OCI-LY7 (cell line): ENCODE data around the gene PDZRN3. TPM values are rescaled to one million over a fixed set of nuclear protein-coding genes. Genes with fewer than 3 reads are reported as not detected.

Experiments
- BruUV-seq: library from RNA; stranded (reverse); fragments of 400-500 nt; replicated peaks from 2 replicates; lab custom pipeline; 2021; lab: Mats Ljungman, UMichigan
- CTCF ChIA-PET: fragments of 300-600 bp; sonication (Branson Sonifier 250); formaldehyde crosslinking; loops from one replicate; lab custom pipeline; 2022; ENCODE audit warnings: antibody characterized with exemption; ENCODE audit not compliant: unreplicated experiment; lab: Charles Lee
- POLR2A ChIA-PET: fragments of 300-600 bp; sonication (Branson Sonifier 250); formaldehyde crosslinking; loops from one replicate; lab custom pipeline; 2022; ENCODE audit warnings: antibody characterized with exemption; lab: Charles Lee
- DNase-seq: peaks from one replicate; pipeline ENCODE4 v3.0.0-alpha.2; 2015; ENCODE audit warnings: low spot score
- H2AFZ ChIP-seq: fragments of 200-600 bp; sonication (generic), shearing (Covaris generic); 2 replicates; pipeline ENCODE4 v1.6.1; 2014; ENCODE audit warnings: mild to moderate bottlenecking, antibody characterized with exemption, low read length, moderate library complexity
- H3K27ac ChIP-seq: fragments of 200-600 bp; sonication (generic); 2 replicates; pipeline ENCODE4 v1.5.1; 2014; ENCODE audit warnings: mixed run types, low read depth, mild to moderate bottlenecking, moderate library complexity, low read length, inconsistent platforms; ENCODE audit not compliant: poor library complexity, severe bottlenecking
- H3K36me3 ChIP-seq: fragments of 200-600 bp; sonication (generic); 2 replicates; pipeline ENCODE4 v1.6.1; 2014; ENCODE audit warnings: mild to moderate bottlenecking, antibody characterized with exemption, low read length, moderate library complexity, mixed read lengths; ENCODE audit not compliant: insufficient read depth
- H3K4me1 ChIP-seq: fragments of 200-600 bp; sonication (generic); 2 replicates; pipeline ENCODE4 v1.5.1; 2014; ENCODE audit warnings: mild to moderate bottlenecking, low read length; ENCODE audit not compliant: insufficient read depth, poor library complexity, severe bottlenecking
- H3K4me2 ChIP-seq: fragments of 200-600 bp; sonication (generic); 2 replicates; pipeline ENCODE4 v1.6.1; 2014; ENCODE audit warnings: mild to moderate bottlenecking, low read length
- H3K4me3 ChIP-seq: fragments of 200-600 bp; sonication (generic); 2 replicates; pipeline ENCODE4 v1.5.1; 2014; ENCODE audit warnings: mild to moderate bottlenecking, low read depth, low read length; ENCODE audit not compliant: poor library complexity, severe bottlenecking
- H3K79me2 ChIP-seq: fragments of 200-600 bp; sonication (generic); 2 replicates; pipeline ENCODE4 v1.6.1; 2016; ENCODE audit warnings: low read depth, mild to moderate bottlenecking, low read length, moderate library complexity, mixed read lengths; ENCODE audit not compliant: insufficient read depth
- H3K9me2 ChIP-seq: fragments of 200-600 bp; sonication (generic); 2 replicates; pipeline ENCODE4 v1.6.1; 2016; ENCODE audit warnings: mild to moderate bottlenecking, low read length, mixed read lengths; ENCODE audit not compliant: insufficient read depth
- H3K9me3 ChIP-seq: fragments of 200-600 bp; sonication (generic); 2 replicates; pipeline ENCODE4 v1.6.1; 2014; ENCODE audit warnings: mild to moderate bottlenecking, mixed run types, low read length, mixed read lengths
- H4K20me1 ChIP-seq: fragments of 200-600 bp; sonication (generic); 2 replicates; pipeline ENCODE4 v1.6.1; 2014; ENCODE audit warnings: mild to moderate bottlenecking, antibody characterized with exemption, low read length, moderate library complexity, mixed read lengths; ENCODE audit not compliant: insufficient read depth
- CTCF ChIP-seq: fragments of 200-600 bp; sonication (generic); conservative IDR thresholded peaks from 2 replicates; pipeline ENCODE4 v1.5.1; 2014; ENCODE audit warnings: mild to moderate bottlenecking, antibody characterized with exemption, low read length, moderate library complexity, mixed read lengths
- EZH2phosphoT487 ChIP-seq: fragments of 200-600 bp; sonication (generic); IDR thresholded peaks from 2 replicates; pipeline ENCODE4 v1.6.1; 2018; ENCODE audit warnings: low read depth, borderline replicate concordance, mild to moderate bottlenecking, mixed run types, antibody characterized with exemption, low read length, moderate library complexity, mixed read lengths
- intact Hi-C: fragments of 100-400 bp; cut with micrococcal nuclease; formaldehyde crosslinking; loops from one replicate; pipeline ENCODE4 v1.10.0; 2022; ENCODE audit not compliant: unreplicated experiment
- total RNA-seq, 2 experiments: library from RNA; depleted of rRNA in 1 of 2; stranded (reverse); fragments of >200 nt in 1 of 2; shearing (Covaris generic) in 1 of 2; gene quantifications; 2 replicates each; pipeline ENCODE4 v1.2.3, GENCODE V29; 2014 to 2022

PDZRN3 gene
- total RNA-seq, 2 experiments from 2014 or later: 0.95 TPM; not detected in 1

GRCh38 chr3:73575519-73575918, 49.2 kb downstream of the PDZRN3 start:
- ChIA-PET CTCF (no interaction called here), POLR2A (no interaction called here)
- DNase-seq: no peak
- TF ChIP-seq EZH2phosphoT487 (no peak), CTCF (no peak)
- Histone ChIP-seq H3K4me3 (no peak overlapping the region), H3K4me2 (no peak overlapping the region), H3K4me1 (no peaks in the 10 kb centered on the region), H3K36me3 (no peaks in the 10 kb centered on the region), H3K27ac (no peak overlapping the region), H2AFZ (no peak overlapping the region), H3K79me2 (no peaks in the 10 kb centered on the region), H4K20me1 (no peaks in the 10 kb centered on the region), H3K9me2 (no peaks in the 10 kb centered on the region), H3K9me3 (no peaks in the 10 kb centered on the region)
- intact Hi-C loops: no loop called here
- no TSS peak for BruUV-seq

- no peak for DNase-seq
- H3K27ac ChIP-seq: no peak overlapping the region
- intact Hi-C loops: no loop called here
- no peaks in the 10 kb centered on the region for H4K20me1 ChIP-seq
- POLR2A ChIA-PET: no interaction called here
- no peaks in the 10 kb centered on the region for H3K36me3 ChIP-seq
- no peak overlapping the region for H3K4me3 ChIP-seq
- TF ChIP-seq EZH2phosphoT487: no peak
- no peak for TF ChIP-seq CTCF
- H2AFZ ChIP-seq: no peak overlapping the region
- H3K79me2 ChIP-seq: no peaks in the 10 kb centered on the region
- H3K9me2 ChIP-seq: no peaks in the 10 kb centered on the region
- no peaks in the 10 kb centered on the region for H3K9me3 ChIP-seq
- H3K4me1 ChIP-seq: no peaks in the 10 kb centered on the region
- no peak overlapping the region for H3K4me2 ChIP-seq
- BruUV-seq: no TSS peak
- CTCF ChIA-PET: no interaction called here
Observed at GRCh38 chr3:73573204-73573603, 51.5 kb downstream of the PDZRN3 start.

- POLR2A ChIA-PET: interaction anchor here (0.6 kb wide), 1 partner anchor 1175 kb away, joined by 8 read pairs; no protein-coding TSS in a partner anchor
- CTCF ChIA-PET: no interaction called here
- H3K4me2 ChIP-seq: no peak overlapping the region
- H4K20me1 ChIP-seq: no peaks in the 10 kb centered on the region
- no peak overlapping the region for H2AFZ ChIP-seq
- no peaks in the 10 kb centered on the region for H3K9me2 ChIP-seq
- no peak overlapping the region for H3K4me3 ChIP-seq
- TF ChIP-seq CTCF (no peak), EZH2phosphoT487 (no peak)
- H3K36me3 ChIP-seq: no peaks in the 10 kb centered on the region
- H3K27ac ChIP-seq: no peak overlapping the region
- no TSS peak for BruUV-seq
- H3K9me3 ChIP-seq: no peaks in the 10 kb centered on the region
- intact Hi-C loops: no loop called here
- DNase-seq: no peak
- no peaks in the 10 kb centered on the region for H3K79me2 ChIP-seq
- H3K4me1 ChIP-seq: no peaks in the 10 kb centered on the region
Observed at GRCh38 chr3:73572368-73572767, 52.4 kb downstream of the PDZRN3 start.
